SK-N-SH treated with all-trans-retinoic acid at 6 μM for 48 hours (cell line): ENCODE results near the gene HMX1.

Experiments used
- ATAC-seq: fragments of 200-7000 bp; cut with Tn5 transposase; 3 replicates; pipeline ENCODE4 v1.9.1; 2020; ENCODE audit warnings: mild to moderate bottlenecking, moderate library complexity
- ARNTL ChIP-seq: fragments of 450-650 bp; formaldehyde crosslinking; IDR thresholded peaks from 2 replicates; pipeline ENCODE4 v1.5.0; 2020; ENCODE audit warnings: low read depth, mild to moderate bottlenecking, moderate library complexity, borderline replicate concordance
- BACH2 ChIP-seq: fragments of 250-450 bp; sonication (Bioruptor Pico); IDR thresholded peaks from 2 replicates; pipeline ENCODE4 v1.9.0; 2021; ENCODE audit warnings: mild to moderate bottlenecking, borderline replicate concordance
- CSDC2 ChIP-seq: fragments of 250-450 bp; sonication (Bioruptor Pico); IDR thresholded peaks from 2 replicates; pipeline ENCODE4 v1.5.0; 2020; ENCODE audit warnings: mild to moderate bottlenecking, moderate library complexity
- ESRRG ChIP-seq: fragments of 250-450 bp; sonication (Bioruptor Pico); IDR thresholded peaks from 2 replicates; pipeline ENCODE4 v1.6.1; 2021; ENCODE audit warnings: mild to moderate bottlenecking
- GLIS3 ChIP-seq: fragments of 250-450 bp; sonication (Bioruptor Pico); IDR thresholded peaks from 2 replicates; pipeline ENCODE4 v1.5.0; 2020; ENCODE audit warnings: mild to moderate bottlenecking, moderate library complexity
- ISL1 ChIP-seq: fragments of 250-450 bp; sonication (Bioruptor Pico); IDR thresholded peaks from 2 replicates; pipeline ENCODE4 v2.1.2; 2022; ENCODE audit warnings: mild to moderate bottlenecking, moderate library complexity
- OSR1 ChIP-seq: fragments of 250-450 bp; sonication (Bioruptor Pico); IDR thresholded peaks from 2 replicates; pipeline ENCODE4 v1.8.0; 2022; ENCODE audit warnings: moderate library complexity, mild to moderate bottlenecking, inconsistent platforms
- PPARA ChIP-seq: fragments of 250-450 bp; sonication (Bioruptor Pico); IDR thresholded peaks from 2 replicates; pipeline ENCODE4 v1.5.0; 2020; ENCODE audit warnings: mild to moderate bottlenecking, borderline replicate concordance
- RARB ChIP-seq: fragments of 250-450 bp; sonication (Bioruptor Pico); IDR thresholded peaks from 2 replicates; pipeline ENCODE4 v1.8.0; 2021; ENCODE audit warnings: mild to moderate bottlenecking, moderate library complexity
- SNAI2 ChIP-seq: fragments of 250-450 bp; sonication (Bioruptor Pico); IDR thresholded peaks from 2 replicates; pipeline ENCODE4 v1.5.0; 2020; ENCODE audit warnings: mild to moderate bottlenecking, moderate library complexity
- TCF4 ChIP-seq: fragments of 250-450 bp; sonication (Bioruptor Pico); IDR thresholded peaks from 2 replicates; pipeline ENCODE4 v1.8.0; 2021; ENCODE audit warnings: mild to moderate bottlenecking, moderate library complexity, borderline replicate concordance
- TOX ChIP-seq: fragments of 250-450 bp; sonication (Bioruptor Pico); IDR thresholded peaks from 2 replicates; pipeline ENCODE4 v1.8.0; 2021; ENCODE audit warnings: mild to moderate bottlenecking, moderate library complexity, borderline replicate concordance
- ZC3H10 ChIP-seq: fragments of 250-450 bp; sonication (Bioruptor Pico); IDR thresholded peaks from 2 replicates; pipeline ENCODE4 v1.5.1; 2021; ENCODE audit warnings: mild to moderate bottlenecking, moderate library complexity
- ZFP3 ChIP-seq: fragments of 250-450 bp; sonication (Bioruptor Pico); IDR thresholded peaks from 2 replicates; pipeline ENCODE4 v1.5.0; 2020; ENCODE audit warnings: mild to moderate bottlenecking, moderate library complexity
- ZFP30 ChIP-seq: fragments of 450-650 bp; formaldehyde crosslinking; IDR thresholded peaks from 2 replicates; pipeline ENCODE4 v1.5.0; 2022; ENCODE audit warnings: mild to moderate bottlenecking, moderate library complexity
- ZNF565 ChIP-seq: fragments of 450-650 bp; formaldehyde crosslinking; conservative IDR thresholded peaks from 2 replicates; pipeline ENCODE4 v1.5.0; 2020; ENCODE audit warnings: low read depth, mild to moderate bottlenecking, moderate library complexity
- ZNF8 ChIP-seq: fragments of 450-650 bp; formaldehyde crosslinking; IDR thresholded peaks from 2 replicates; pipeline ENCODE4 v1.5.0; 2020; ENCODE audit warnings: mild to moderate bottlenecking, moderate library complexity
- TF ChIP-seq, protein P1 (sequence below): fragments of 250-450 bp; sonication (Bioruptor Pico); IDR thresholded peaks from 2 replicates; pipeline ENCODE4 v1.8.0; 2021; ENCODE audit warnings: low read depth, mild to moderate bottlenecking, moderate library complexity, borderline replicate concordance
- TF ChIP-seq, protein P2 (sequence below): fragments of 250-450 bp; sonication (Bioruptor Pico); IDR thresholded peaks from 2 replicates; pipeline ENCODE4 v1.5.1; 2021; ENCODE audit warnings: mild to moderate bottlenecking, moderate library complexity
- TF ChIP-seq, protein P3 (sequence below): fragments of 250-450 bp; sonication (Bioruptor Pico); IDR thresholded peaks from 2 replicates; pipeline ENCODE4 v1.5.1; 2020; ENCODE audit warnings: low read depth, mild to moderate bottlenecking, moderate library complexity
- TF ChIP-seq, protein P4 (sequence below): fragments of 250-450 bp; sonication (Bioruptor Pico); IDR thresholded peaks from 2 replicates; pipeline ENCODE4 v1.5.0; 2020; ENCODE audit warnings: mild to moderate bottlenecking, moderate library complexity

Gene HMX1

DNA sequence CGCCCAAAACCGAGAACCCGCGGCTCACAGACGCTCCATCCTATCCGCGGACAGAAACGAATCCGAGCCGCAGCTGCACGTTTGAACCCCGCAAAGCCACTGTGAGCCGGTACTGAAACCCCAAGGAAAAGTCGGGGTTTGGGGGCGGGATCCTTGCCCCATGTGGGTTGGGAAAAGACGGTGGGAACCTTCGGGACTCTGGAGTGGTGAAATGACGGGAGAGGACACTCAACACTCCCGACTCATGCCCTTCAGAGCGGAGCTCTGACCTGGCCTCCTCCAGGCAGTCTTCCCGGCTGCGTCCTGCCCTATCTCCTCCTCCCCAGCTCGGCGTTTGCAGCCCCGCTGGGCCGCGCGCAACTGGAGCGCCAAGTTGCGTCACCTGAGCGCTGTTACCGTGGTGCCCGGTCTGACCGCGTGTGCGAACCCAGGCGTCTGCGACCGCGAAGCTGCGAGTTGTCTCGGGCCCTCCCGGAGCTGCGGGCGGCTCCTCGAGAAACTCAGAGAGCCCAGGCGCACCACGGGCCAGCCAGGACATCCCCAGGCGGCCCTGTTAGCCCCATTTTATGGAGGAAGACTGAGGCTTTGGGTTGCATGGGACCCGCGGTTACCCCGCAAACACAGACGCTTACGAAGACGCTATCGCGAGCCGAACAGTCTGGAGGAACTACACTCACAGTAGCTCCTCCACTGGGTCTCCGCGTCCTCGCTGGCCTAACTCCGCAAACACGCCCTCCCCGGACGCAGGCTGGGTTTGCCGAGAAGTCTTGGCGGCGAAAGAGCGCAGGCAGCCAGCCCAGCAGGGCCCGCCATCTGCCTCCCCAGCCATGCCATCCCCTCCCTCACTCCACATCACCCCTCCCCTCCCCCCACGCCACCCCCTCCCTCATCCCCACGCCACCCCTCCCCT is 20.3 kb upstream of the HMX1 start:
- ATAC-seq, result no peak
- TF ChIP-seq RARB (CRISPR knock-in tag), result no peak
- TF ChIP-seq ZFP3 (CRISPR knock-in tag), result no peak
- TF ChIP-seq ZNF565 (CRISPR knock-in tag), result no peak

DNA sequence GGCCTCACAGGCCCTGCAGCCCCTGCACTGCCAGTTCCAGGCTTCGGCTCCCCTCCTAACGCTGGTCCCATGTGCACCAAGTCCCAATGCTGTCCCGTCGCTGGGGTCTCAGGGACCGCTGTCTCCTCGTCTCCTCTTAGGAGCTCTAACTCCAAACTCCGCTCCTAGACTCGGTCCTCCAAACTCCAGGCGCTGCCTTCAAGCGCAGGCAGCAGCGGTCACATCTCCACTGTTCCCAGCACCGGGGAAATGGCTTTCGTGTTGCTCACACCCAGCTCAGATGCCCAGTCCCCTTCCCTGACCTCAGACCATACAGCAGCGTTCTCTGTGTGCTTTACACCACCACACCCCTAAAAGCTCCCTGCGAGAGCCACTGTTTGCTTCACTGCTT is 19.6 kb upstream of the HMX1 start:
- no peak for ATAC-seq
- TF ChIP-seq ARNTL (CRISPR knock-in tag) (no peak), ESRRG (no peak)
- TF ChIP-seq, all 23 proteins: peak for 0

DNA sequence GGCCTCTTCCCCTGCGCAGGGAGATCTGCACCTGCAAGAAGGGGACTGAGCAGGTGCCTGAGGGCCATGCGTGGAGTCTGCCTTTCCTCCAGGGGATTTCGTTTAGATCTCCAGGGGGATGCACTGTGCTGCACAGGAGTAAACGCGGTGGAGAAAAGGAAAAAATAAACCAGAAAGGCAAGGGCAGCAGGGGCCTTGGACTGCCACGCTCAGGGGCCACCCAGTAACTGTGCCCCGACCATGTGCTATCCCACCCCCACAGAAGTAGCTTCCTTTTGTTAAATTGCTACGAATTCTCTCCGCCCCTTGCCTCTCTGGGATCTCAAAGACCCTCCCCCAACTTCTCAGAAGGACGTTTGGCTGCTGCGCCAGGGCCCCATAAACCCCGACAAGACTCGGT is 17.2 kb upstream of the HMX1 start:
- ATAC-seq, result no peak
- no peak for TF ChIP-seq PPARA (CRISPR knock-in tag)
- TF ChIP-seq TCF4 (CRISPR knock-in tag), result no peak
- TF ChIP-seq ZNF8 (CRISPR knock-in tag), result no peak
- TF ChIP-seq, protein P1, sequence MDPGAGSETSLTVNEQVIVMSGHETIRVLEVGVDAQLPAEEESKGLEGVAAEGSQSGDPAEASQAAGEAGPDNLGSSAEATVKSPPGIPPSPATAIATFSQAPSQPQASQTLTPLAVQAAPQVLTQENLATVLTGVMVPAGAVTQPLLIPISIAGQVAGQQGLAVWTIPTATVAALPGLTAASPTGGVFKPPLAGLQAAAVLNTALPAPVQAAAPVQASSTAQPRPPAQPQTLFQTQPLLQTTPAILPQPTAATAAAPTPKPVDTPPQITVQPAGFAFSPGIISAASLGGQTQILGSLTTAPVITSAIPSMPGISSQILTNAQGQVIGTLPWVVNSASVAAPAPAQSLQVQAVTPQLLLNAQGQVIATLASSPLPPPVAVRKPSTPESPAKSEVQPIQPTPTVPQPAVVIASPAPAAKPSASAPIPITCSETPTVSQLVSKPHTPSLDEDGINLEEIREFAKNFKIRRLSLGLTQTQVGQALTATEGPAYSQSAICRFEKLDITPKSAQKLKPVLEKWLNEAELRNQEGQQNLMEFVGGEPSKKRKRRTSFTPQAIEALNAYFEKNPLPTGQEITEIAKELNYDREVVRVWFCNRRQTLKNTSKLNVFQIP (CRISPR knock-in tag), result no peak
- TF ChIP-seq ISL1 (CRISPR knock-in tag), result no peak
- TF ChIP-seq, protein P2, sequence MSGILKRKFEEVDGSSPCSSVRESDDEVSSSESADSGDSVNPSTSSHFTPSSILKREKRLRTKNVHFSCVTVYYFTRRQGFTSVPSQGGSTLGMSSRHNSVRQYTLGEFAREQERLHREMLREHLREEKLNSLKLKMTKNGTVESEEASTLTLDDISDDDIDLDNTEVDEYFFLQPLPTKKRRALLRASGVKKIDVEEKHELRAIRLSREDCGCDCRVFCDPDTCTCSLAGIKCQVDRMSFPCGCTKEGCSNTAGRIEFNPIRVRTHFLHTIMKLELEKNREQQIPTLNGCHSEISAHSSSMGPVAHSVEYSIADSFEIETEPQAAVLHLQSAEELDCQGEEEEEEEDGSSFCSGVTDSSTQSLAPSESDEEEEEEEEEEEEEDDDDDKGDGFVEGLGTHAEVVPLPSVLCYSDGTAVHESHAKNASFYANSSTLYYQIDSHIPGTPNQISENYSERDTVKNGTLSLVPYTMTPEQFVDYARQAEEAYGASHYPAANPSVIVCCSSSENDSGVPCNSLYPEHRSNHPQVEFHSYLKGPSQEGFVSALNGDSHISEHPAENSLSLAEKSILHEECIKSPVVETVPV (CRISPR knock-in tag), result no peak
- TF ChIP-seq ZNF565 (CRISPR knock-in tag), result no peak
- TF ChIP-seq GLIS3 (CRISPR knock-in tag), result no peak
- TF ChIP-seq, protein P3, sequence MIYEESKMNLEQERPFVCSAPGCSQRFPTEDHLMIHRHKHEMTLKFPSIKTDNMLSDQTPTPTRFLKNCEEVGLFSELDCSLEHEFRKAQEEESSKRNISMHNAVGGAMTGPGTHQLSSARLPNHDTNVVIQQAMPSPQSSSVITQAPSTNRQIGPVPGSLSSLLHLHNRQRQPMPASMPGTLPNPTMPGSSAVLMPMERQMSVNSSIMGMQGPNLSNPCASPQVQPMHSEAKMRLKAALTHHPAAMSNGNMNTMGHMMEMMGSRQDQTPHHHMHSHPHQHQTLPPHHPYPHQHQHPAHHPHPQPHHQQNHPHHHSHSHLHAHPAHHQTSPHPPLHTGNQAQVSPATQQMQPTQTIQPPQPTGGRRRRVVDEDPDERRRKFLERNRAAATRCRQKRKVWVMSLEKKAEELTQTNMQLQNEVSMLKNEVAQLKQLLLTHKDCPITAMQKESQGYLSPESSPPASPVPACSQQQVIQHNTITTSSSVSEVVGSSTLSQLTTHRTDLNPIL, result no peak
- no peak for TF ChIP-seq TOX
- no peak for TF ChIP-seq ZFP30
- TF ChIP-seq OSR1, result no peak
- TF ChIP-seq BACH2 (CRISPR knock-in tag), result no peak
- no peak for TF ChIP-seq ZC3H10 (CRISPR knock-in tag)
- TF ChIP-seq ESRRG, result no peak
- no peak for TF ChIP-seq ZFP3 (CRISPR knock-in tag)
- TF ChIP-seq, protein P4, sequence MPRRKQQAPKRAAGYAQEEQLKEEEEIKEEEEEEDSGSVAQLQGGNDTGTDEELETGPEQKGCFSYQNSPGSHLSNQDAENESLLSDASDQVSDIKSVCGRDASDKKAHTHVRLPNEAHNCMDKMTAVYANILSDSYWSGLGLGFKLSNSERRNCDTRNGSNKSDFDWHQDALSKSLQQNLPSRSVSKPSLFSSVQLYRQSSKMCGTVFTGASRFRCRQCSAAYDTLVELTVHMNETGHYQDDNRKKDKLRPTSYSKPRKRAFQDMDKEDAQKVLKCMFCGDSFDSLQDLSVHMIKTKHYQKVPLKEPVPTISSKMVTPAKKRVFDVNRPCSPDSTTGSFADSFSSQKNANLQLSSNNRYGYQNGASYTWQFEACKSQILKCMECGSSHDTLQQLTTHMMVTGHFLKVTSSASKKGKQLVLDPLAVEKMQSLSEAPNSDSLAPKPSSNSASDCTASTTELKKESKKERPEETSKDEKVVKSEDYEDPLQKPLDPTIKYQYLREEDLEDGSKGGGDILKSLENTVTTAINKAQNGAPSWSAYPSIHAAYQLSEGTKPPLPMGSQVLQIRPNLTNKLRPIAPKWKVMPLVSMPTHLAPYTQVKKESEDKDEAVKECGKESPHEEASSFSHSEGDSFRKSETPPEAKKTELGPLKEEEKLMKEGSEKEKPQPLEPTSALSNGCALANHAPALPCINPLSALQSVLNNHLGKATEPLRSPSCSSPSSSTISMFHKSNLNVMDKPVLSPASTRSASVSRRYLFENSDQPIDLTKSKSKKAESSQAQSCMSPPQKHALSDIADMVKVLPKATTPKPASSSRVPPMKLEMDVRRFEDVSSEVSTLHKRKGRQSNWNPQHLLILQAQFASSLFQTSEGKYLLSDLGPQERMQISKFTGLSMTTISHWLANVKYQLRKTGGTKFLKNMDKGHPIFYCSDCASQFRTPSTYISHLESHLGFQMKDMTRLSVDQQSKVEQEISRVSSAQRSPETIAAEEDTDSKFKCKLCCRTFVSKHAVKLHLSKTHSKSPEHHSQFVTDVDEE (CRISPR knock-in tag), result no peak
- TF ChIP-seq CSDC2 (CRISPR knock-in tag), result no peak
- no peak for TF ChIP-seq SNAI2

DNA sequence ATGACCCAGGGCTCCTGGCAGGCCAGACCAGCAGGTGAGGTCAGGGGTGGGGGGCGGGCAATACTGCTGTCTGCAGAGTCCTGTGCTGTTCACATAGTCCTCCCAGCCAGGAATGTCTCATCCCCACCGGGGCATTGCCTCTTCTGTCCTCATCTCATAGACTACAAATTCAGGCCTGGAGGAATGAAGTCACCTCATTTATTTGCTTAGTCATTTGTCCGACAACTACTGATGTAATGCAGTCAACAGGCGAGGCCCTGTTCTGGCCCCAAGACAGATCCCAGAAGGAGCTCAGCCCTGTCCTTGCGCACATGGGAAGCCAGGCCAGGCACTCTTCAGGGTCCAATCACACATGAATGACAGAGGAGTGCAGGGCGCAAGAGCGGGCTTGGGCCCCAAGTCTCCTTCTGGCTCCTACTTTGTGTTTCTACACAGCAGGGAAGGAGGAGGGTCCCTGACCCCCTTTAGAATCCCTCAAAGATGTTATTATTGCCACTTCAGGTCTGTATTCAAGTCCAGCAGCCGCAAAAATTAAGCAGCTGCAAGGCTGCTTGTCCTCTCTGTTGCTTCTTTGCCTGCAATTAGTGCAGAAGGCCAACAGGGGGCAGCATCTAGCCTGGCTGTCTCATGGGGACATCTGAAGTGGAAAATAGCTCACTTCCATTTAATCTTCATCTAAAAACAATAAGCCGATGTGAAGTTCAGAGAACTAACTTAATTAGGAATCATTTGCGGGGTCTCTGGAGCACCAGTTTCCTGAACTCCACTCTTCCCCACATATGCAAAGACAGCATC is 15.2 kb upstream of the HMX1 start:
- TF ChIP-seq SNAI2, result no peak
- no peak for ATAC-seq
